NCI-H1105 (cell line): ENCODE measurements around the gene CACNA1H.

ENCODE experiments used
- DNase-seq: peaks from one replicate; lab custom pipeline; 2025; lab: John Stamatoyannopoulos, UW

Gene CACNA1H

GRCh38 chr16:1152651-1153259, at the start of gene CACNA1H:
Gene CACNA1H (plus strand): TSS chr16:1153106. CDS start chr16:1153738, 632 bp downstream.
- DNase-seq: no peak

GRCh38 chr16:1103636-1103980, 49.3 kb upstream of the CACNA1H start:
- DNase-seq: no peak

GRCh38 chr16:1105888-1106620, 46.9 kb upstream of the CACNA1H start:
- peak; percentile 22 for DNase-seq

GRCh38 chr16:1106659-1107058, 46.2 kb upstream of the CACNA1H start:
- DNase-seq: no peak

GRCh38 chr16:1107141-1107540, 45.8 kb upstream of the CACNA1H start:
- no peak for DNase-seq

DNA sequence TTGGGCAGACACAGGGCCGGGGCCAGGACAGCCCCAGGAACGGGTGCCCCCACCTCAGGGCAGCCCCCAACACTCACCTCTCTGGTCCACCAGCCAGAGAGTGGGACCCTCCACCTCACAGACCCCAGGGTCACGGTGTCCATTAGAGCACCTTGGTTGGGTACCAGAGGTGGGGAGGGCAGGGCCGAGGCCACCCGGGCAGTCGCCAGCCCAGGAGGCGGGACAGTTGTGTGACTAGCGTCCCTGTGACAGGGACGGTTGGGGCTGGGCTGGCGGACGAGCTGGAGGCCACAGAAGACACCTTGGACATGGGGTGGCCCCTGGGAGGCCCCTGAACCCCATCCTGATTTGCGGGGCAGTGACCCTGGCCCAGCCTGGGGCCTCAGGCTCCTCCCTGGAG, 45.2 kb upstream of the CACNA1H start:
- DNase-seq: no peak

GRCh38 chr16:1108299-1109252, 44.3 kb upstream of the CACNA1H start:
- peak; percentile 27 for DNase-seq

DNA sequence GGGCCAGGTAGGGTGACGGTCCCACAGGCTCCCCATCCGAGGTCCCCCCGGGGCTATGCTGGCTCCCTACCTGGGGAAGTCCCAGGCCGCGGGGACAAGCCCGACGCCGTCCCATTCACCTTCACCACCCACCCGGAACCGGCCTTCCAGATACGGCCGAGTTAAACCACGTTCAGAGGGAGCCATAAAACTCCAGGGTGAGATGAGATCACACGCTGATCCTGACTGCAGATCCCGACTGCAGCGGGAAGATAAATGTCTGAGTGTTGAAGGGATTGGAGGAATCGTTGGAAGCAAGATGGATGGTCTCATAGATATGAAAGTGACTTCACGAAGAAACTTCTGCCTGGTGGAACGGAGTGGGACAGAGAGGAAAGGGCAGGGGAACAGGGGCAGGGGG, 43.3 kb upstream of the CACNA1H start:
- no peak for DNase-seq

- no peak for DNase-seq
Measured at GRCh38 chr16:1112506-1113184, 40.3 kb upstream of the CACNA1H start.

- DNase-seq: no peak
Measured at GRCh38 chr16:1113489-1113888, 39.4 kb upstream of the CACNA1H start.

- no peak for DNase-seq
Measured at GRCh38 chr16:1113889-1114526, 38.9 kb upstream of the CACNA1H start.

- DNase-seq: no peak
Measured at GRCh38 chr16:1116693-1117077, 36.2 kb upstream of the CACNA1H start.

- no peak for DNase-seq
Measured at GRCh38 chr16:1117176-1117900, 35.6 kb upstream of the CACNA1H start.

DNA sequence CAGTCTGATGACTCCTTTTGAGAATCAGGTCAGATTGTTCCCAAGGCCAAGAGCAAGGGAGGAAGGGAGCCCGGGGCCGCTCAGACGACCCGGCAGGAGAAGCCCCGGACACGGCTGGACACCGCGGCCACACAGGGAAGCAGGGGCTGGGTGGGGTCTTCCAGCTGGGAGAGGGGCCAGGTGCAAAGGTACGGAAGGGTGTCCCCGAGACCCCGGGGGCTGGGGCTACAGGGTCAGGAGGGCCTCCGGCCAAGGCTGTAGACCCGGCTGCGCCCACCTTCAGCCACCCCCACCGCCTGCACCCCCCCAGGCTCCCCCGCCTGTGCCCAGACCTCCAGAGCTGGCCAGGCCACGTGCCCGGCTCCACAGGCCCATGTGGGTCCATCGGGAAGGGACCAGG, 35.0 kb upstream of the CACNA1H start:
- no peak for DNase-seq

GRCh38 chr16:1119129-1119528, 33.8 kb upstream of the CACNA1H start:
- no peak for DNase-seq

DNA sequence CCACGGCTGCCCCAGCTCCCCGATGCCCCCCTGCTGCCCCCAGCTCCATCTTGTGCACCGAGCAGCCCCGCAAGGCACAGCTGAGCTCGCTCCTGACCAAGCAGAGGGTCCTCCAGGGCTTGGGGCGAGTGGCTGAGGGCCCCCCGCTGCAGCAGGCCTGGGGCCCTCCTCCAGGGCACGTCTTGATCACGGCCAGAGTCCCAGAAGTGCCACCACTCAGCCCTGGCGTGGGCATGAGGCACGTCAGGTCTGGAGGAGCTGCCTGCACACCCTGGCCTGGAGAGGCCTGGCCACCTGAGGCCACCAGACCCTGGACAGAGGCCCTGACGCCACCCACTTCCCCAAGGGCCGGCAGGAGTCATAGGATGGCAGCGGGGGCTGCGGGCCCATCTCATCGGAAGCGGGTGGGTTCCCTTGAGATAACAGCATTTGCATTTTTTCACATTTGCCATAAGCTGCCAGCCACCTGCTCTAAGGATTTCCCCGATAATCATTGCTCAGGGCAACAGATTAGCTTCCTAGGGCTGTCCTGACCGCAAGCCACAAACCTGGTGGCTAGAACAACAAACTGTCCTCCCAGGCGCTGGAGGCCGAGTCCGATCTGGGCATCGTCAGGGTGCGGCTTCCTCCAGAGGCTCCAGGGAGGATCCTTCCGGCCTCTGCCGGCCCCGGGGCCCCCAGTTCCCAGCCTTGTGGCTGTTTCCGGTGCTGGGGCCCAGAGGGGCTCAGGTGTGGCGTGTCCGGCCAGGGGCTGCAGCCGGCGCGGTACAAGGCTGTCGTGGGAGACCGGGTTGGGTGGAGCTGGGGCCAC, 32.9 kb upstream of the CACNA1H start:
- no peak for DNase-seq

DNA sequence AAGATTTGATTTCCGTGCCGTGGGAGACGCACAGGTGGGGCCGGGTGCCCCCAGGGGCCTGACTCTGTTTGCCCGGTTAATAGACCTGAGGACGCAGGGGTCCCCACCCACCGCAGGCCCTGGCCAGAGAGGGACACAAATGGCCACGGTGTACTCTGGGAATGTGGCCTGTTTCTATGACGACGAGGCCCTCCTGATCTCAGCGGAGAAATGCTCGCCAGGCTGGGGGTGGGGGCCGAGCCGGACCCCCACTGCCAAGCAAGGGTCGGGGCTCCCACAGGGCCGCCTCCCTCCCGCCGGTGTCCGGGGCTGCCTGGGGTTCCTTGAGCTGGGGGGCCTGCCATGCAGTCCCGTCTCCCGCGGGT, 32.3 kb upstream of the CACNA1H start:
- no peak for DNase-seq

DNA sequence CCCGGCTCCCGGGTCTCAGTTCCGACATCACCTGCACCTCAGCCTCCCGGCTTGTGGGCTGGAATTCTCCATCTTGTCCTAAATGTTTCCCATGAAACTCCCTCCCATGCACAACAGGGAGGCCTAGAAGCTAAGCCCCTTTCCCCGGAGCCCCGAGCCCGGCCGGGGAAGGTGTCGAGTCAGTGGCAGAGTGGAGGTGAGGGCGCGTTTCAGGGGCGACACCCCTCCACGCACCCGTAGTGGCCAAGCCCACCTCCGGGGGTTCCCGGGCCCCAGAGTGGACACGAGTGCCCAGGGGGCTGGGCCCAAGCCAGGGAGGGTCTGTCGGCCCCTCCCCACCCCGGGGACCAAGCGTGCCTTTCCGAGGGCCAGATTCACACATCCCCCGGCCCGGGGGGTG, 31.9 kb upstream of the CACNA1H start:
- DNase-seq: no peak

DNA sequence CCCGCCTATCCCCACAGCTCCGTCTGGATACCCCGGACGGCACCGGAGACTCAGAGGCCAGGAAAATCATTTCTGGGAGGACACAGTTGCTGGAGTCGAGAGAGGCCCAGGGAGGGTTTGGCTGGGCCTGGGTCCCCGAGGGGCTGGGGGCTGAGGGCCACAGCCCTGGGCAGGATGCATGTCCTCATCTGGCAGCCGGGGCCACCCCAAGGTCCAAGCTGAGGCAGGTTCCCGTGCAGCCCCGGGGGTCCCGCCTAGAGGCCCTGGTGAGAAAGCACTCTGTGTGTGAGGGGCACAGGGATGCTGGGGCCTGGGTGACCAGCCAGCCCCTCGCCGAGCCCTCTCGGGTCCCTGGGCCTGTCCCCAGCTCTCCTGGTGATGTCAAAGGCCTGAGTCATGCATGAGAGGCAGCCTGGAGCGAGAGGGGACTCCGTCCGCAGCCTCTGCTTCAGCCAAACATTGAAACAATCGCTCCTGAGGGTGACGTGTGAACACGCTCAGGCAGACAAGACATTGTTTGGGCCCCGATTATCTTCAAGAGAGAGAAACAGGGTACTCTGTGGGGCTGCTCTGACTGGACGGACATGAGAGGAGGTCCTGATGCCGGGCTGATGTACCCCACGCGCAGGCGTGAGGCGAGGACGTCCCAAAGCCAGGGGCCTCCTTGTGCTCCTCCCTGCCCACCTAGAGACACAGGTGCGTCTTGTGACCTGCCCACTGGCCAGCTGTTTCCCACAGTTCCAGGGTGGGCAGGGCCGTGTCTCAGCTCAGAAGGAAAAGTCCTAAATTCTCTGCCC, 31.1 kb upstream of the CACNA1H start:
- DNase-seq: no peak

DNA sequence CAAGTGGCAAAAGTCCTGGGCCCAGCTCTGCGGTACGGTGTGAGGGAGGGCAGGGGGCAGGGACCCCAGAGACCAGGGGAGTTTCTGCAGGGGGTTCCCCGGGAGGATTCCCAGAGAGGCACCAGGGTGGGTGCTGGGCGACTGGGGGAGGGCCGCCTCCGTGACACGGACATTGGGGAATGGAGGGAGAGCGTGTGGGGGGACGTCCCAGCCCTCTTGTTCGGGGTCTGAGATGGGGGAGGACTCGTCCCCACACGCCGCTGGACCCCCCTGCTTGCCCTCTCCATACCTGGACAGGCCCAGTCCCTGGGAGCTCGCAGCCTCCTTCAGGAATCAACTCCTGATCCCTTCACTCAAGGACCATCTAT, 30.5 kb upstream of the CACNA1H start:
- no peak for DNase-seq
